HEK293 (cell line): ENCODE measurements around the gene TEX19.

Source experiments
- RBAK ChIP-seq: fragments of 450-650 bp; formaldehyde crosslinking; IDR thresholded peaks from 2 replicates; pipeline ENCODE4 v1.5.1; 2016; ENCODE audit warnings: missing biosample characterization, missing genetic modification characterization
- YY2 ChIP-seq: fragments of 450-650 bp; formaldehyde crosslinking; IDR thresholded peaks from 2 replicates; pipeline ENCODE4 v1.5.1; 2016; ENCODE audit warnings: missing biosample characterization, missing genetic modification characterization
- ZBTB17 ChIP-seq: fragments of 450-650 bp; formaldehyde crosslinking; IDR thresholded peaks from 2 replicates; pipeline ENCODE4 v1.5.1; 2016; ENCODE audit warnings: missing biosample characterization, missing genetic modification characterization
- ZNF211 ChIP-seq: fragments of 450-650 bp; formaldehyde crosslinking; IDR thresholded peaks from 2 replicates; pipeline ENCODE4 v1.5.1; 2016; ENCODE audit warnings: low read depth, missing biosample characterization, missing genetic modification characterization
- ZNF24 ChIP-seq: fragments of 450-650 bp; formaldehyde crosslinking; IDR thresholded peaks from 2 replicates; pipeline ENCODE4 v1.5.1; 2016; ENCODE audit warnings: missing biosample characterization, missing genetic modification characterization
- ZNF335 ChIP-seq: fragments of 450-650 bp; formaldehyde crosslinking; conservative IDR thresholded peaks from 2 replicates; pipeline ENCODE4 v1.5.1; 2016; ENCODE audit warnings: missing biosample characterization, missing genetic modification characterization
- ZNF658 ChIP-seq: fragments of 450-650 bp; formaldehyde crosslinking; IDR thresholded peaks from 2 replicates; pipeline ENCODE4; 2016; ENCODE audit warnings: missing biosample characterization, missing genetic modification characterization
- TF ChIP-seq, protein P1 (sequence below): fragments of 450-650 bp; formaldehyde crosslinking; IDR thresholded peaks from 2 replicates; pipeline ENCODE4 v1.5.1; 2016; ENCODE audit warnings: missing biosample characterization, missing genetic modification characterization
- TF ChIP-seq, protein P2 (sequence below): fragments of 450-650 bp; formaldehyde crosslinking; IDR thresholded peaks from 2 replicates; pipeline ENCODE4 v1.5.1; 2016; ENCODE audit warnings: missing biosample characterization, missing genetic modification characterization
- TF ChIP-seq, protein P3 (sequence below): fragments of 450-650 bp; formaldehyde crosslinking; IDR thresholded peaks from 2 replicates; pipeline ENCODE4 v1.5.1; 2016; ENCODE audit warnings: missing biosample characterization, missing genetic modification characterization

DNA sequence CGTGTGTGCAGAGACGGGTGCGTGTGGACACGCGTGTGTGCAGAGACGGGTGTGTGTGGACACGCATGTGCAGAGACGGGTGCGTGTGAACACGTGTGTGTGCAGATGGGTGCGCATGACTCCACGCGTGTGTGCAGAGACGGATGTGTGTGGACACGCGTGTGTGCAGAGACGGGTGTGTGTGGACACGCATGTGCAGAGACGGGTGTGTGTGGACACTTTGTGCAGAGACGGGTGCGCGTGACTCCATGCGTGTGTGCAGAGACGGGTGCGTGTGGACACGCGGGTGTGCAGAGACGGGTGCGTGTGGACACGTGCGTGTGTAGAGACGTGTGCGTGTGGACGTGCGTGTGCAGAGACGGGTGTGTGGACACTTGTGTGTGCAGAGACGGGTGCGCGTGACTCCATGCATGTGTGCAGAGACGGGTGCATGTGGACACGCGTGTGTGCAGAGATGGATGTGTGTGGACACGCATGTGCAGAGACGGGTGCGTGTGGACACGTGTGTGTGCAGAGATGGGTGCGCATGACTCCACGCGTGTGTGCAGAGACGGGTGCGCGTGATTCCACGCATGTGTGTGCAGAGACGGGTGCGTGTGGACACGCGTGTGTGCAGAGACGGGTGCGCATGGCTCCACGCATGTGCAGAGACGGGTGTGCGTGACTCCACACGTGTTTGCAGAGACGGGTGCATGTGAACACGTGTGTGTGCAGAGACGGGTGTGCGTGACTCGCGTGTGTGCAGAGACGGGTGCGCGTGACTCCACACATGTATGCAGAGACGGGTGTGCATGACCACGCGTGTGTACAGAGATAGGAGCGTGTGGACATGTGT lies 40.1 kb upstream of the TEX19 start:
- TF ChIP-seq, protein P1, sequence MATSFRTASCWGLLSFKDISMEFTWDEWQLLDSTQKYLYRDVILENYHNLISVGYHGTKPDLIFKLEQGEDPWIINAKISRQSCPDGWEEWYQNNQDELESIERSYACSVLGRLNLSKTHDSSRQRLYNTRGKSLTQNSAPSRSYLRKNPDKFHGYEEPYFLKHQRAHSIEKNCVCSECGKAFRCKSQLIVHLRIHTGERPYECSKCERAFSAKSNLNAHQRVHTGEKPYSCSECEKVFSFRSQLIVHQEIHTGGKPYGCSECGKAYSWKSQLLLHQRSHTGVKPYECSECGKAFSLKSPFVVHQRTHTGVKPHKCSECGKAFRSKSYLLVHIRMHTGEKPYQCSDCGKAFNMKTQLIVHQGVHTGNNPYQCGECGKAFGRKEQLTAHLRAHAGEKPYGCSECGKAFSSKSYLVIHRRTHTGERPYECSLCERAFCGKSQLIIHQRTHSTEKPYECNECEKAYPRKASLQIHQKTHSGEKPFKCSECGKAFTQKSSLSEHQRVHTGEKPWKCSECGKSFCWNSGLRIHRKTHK (tag by site-specific recombination), result no peak
- TF ChIP-seq ZNF211 (tag by site-specific recombination), result no peak
- TF ChIP-seq RBAK (tag by site-specific recombination), result no peak
- TF ChIP-seq ZBTB17 (tag by site-specific recombination), result no peak
- no peak for TF ChIP-seq ZNF24 (tag by site-specific recombination)
- TF ChIP-seq, protein P2, sequence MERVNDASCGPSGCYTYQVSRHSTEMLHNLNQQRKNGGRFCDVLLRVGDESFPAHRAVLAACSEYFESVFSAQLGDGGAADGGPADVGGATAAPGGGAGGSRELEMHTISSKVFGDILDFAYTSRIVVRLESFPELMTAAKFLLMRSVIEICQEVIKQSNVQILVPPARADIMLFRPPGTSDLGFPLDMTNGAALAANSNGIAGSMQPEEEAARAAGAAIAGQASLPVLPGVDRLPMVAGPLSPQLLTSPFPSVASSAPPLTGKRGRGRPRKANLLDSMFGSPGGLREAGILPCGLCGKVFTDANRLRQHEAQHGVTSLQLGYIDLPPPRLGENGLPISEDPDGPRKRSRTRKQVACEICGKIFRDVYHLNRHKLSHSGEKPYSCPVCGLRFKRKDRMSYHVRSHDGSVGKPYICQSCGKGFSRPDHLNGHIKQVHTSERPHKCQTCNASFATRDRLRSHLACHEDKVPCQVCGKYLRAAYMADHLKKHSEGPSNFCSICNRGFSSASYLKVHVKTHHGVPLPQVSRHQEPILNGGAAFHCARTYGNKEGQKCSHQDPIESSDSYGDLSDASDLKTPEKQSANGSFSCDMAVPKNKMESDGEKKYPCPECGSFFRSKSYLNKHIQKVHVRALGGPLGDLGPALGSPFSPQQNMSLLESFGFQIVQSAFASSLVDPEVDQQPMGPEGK (tag by site-specific recombination), result no peak
- TF ChIP-seq, protein P3, sequence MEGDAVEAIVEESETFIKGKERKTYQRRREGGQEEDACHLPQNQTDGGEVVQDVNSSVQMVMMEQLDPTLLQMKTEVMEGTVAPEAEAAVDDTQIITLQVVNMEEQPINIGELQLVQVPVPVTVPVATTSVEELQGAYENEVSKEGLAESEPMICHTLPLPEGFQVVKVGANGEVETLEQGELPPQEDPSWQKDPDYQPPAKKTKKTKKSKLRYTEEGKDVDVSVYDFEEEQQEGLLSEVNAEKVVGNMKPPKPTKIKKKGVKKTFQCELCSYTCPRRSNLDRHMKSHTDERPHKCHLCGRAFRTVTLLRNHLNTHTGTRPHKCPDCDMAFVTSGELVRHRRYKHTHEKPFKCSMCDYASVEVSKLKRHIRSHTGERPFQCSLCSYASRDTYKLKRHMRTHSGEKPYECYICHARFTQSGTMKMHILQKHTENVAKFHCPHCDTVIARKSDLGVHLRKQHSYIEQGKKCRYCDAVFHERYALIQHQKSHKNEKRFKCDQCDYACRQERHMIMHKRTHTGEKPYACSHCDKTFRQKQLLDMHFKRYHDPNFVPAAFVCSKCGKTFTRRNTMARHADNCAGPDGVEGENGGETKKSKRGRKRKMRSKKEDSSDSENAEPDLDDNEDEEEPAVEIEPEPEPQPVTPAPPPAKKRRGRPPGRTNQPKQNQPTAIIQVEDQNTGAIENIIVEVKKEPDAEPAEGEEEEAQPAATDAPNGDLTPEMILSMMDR (tag by site-specific recombination), result no peak
- TF ChIP-seq ZNF658 (tag by site-specific recombination), result no peak
- no peak for TF ChIP-seq ZNF335 (tag by site-specific recombination)
- TF ChIP-seq YY2, result no peak
